Peyer's patch (tissue), 4 donors: Measurements from ENCODE around the gene RBM39.

Source experiments
- POLR2A ChIP-seq, 2 donors: fragments of 450-650 bp; IDR thresholded peaks; one replicate each; pipeline ENCODE4 v1.5.1; 2017; ENCODE audit warnings: antibody characterized with exemption in 2 of 2, mild to moderate bottlenecking in 2 of 2, moderate library complexity in 2 of 2
- TF ChIP-seq, protein P1 (sequence below), 6 experiments: fragments of 450-650 bp in 4 of 6; fragments of 200-600 bp in 2 of 6; sonication (generic) in 1 of 6; IDR thresholded peaks; one replicate each; pipeline ENCODE4 v1.5.1; 2017 to 2019; ENCODE audit warnings: antibody characterized with exemption in 6 of 6, mild to moderate bottlenecking in 3 of 6, moderate library complexity in 1 of 6

DNA sequence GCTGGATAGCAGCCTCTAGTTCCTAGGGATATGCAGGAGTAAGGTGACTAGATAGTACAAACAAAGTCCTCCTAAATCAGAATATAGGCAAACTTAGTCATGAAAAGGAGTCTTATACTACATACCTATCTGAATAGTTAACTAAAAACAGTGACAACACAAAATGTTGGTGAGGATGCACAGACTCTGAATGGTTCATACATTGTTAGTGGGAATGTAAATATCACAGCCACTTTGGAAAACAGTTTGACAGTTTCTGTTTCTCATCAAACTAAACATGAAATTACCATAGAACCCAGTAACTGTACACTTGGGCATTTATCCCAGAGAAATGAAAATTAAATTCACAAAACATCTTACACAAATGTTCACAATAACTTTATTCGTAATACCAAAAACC lies 60.1 kb downstream of the RBM39 start:
- TF ChIP-seq, protein P1, sequence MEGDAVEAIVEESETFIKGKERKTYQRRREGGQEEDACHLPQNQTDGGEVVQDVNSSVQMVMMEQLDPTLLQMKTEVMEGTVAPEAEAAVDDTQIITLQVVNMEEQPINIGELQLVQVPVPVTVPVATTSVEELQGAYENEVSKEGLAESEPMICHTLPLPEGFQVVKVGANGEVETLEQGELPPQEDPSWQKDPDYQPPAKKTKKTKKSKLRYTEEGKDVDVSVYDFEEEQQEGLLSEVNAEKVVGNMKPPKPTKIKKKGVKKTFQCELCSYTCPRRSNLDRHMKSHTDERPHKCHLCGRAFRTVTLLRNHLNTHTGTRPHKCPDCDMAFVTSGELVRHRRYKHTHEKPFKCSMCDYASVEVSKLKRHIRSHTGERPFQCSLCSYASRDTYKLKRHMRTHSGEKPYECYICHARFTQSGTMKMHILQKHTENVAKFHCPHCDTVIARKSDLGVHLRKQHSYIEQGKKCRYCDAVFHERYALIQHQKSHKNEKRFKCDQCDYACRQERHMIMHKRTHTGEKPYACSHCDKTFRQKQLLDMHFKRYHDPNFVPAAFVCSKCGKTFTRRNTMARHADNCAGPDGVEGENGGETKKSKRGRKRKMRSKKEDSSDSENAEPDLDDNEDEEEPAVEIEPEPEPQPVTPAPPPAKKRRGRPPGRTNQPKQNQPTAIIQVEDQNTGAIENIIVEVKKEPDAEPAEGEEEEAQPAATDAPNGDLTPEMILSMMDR (IDR thresholded peaks at IDR 0.05), result no peak
- no peak for TF ChIP-seq POLR2A (IDR thresholded peaks at IDR 0.05)
